Fibroblast of lung (primary cell): Measurements from ENCODE around the gene SNRNP25. TPM values are rescaled to one million over a fixed set of nuclear protein-coding genes. Genes with fewer than 3 reads are reported as not detected.

ENCODE experiments used
- DNase-seq, 2 donors: peaks; one replicate each; pipeline versions ENCODE4 v3.0.0 to v3.0.0-alpha.2; 2010; ENCODE audit warnings: low read depth in 2 of 2
- H2AFZ ChIP-seq: 2 replicates; pipeline ENCODE4 v1.5.1; 2012; ENCODE audit warnings: low read length, control low read depth, inconsistent platforms
- H3K27ac ChIP-seq: 2 replicates; pipeline ENCODE4 v1.5.1; 2011; ENCODE audit warnings: low read length, control low read depth; ENCODE audit not compliant: insufficient read depth
- H3K27me3 ChIP-seq: 2 replicates; pipeline ENCODE4 v1.5.1; 2011; ENCODE audit warnings: mild to moderate bottlenecking, low read length; ENCODE audit not compliant: control insufficient read depth, insufficient read depth
- H3K36me3 ChIP-seq: 2 replicates; pipeline ENCODE4 v1.5.1; 2011; ENCODE audit warnings: low read length; ENCODE audit not compliant: control insufficient read depth, insufficient read depth
- H3K4me1 ChIP-seq: 2 replicates; pipeline ENCODE4 v1.5.1; 2011; ENCODE audit warnings: low read length; ENCODE audit not compliant: control insufficient read depth, insufficient read depth; ENCODE audit errors: extremely low read depth
- H3K4me2 ChIP-seq: 2 replicates; pipeline ENCODE4 v1.5.1; 2011; ENCODE audit warnings: low read length, control low read depth; ENCODE audit not compliant: insufficient read depth; ENCODE audit errors: extremely low read depth
- H3K4me3 ChIP-seq, 4 experiments: fragments of 200-600 bp in 1 of 4; sonication (generic) in 1 of 4; replicated peaks in 1 of 4; 2 replicates each; pipeline ENCODE4 v1.5.1; 2011 to 2016; ENCODE audit warnings: low read length in 4 of 4, low read depth in 3 of 4, mild to moderate bottlenecking in 3 of 4, control low read depth in 2 of 4, inconsistent platforms in 1 of 4, mixed read lengths in 1 of 4; ENCODE audit not compliant: insufficient read depth in 1 of 4; ENCODE audit errors: control extremely low read depth in 1 of 4
- H3K79me2 ChIP-seq: 2 replicates; pipeline ENCODE4 v1.5.1; 2012; ENCODE audit warnings: mild to moderate bottlenecking, low read length, inconsistent platforms; ENCODE audit not compliant: control insufficient read depth, insufficient read depth
- H3K9ac ChIP-seq: 2 replicates; pipeline ENCODE4 v1.5.1; 2011; ENCODE audit warnings: mild to moderate bottlenecking, low read length, control low read depth; ENCODE audit not compliant: insufficient read depth
- H3K9me3 ChIP-seq: 2 replicates; pipeline ENCODE4 v1.5.1; 2012; ENCODE audit warnings: low read depth, low read length; ENCODE audit not compliant: control insufficient read depth, insufficient read depth
- H4K20me1 ChIP-seq: 2 replicates; pipeline ENCODE4 v1.5.1; 2011; ENCODE audit warnings: low read length; ENCODE audit not compliant: control insufficient read depth, insufficient read depth; ENCODE audit errors: extremely low read depth
- EZH2 ChIP-seq: IDR thresholded peaks from 2 replicates; pipeline ENCODE4 v1.5.1; 2012; ENCODE audit warnings: low read length, control low read depth, mild to moderate bottlenecking; ENCODE audit errors: missing control alignments
- polyA plus RNA-seq, 2 donors: library from polyadenylated mRNA; depleted of rRNA in 1 of 2; stranded (reverse) in 1 of 2; unstranded in 1 of 2; fragments of >200 nt; gene quantifications; 2 replicates each; pipeline ENCODE4 v1.2.1, GENCODE V29; 2011 to 2012; ENCODE audit warnings: missing spikeins in 1 of 2
- total RNA-seq: library from RNA; depleted of rRNA; stranded (reverse); fragments of >200 nt; gene quantifications from 2 replicates; pipeline ENCODE4 v1.2.1, GENCODE V29; 2014
- TF ChIP-seq, protein P1 (sequence below), 2 donors: IDR thresholded peaks in 1 of 2; conservative IDR thresholded peaks in 1 of 2; 1 replicate in 1 of 2; 2 replicates in 1 of 2; pipeline ENCODE4 v1.5.1; 2011 to 2012; ENCODE audit warnings: low read length in 2 of 2, control low read depth in 1 of 2, inconsistent platforms in 1 of 2, low read depth in 1 of 2, mild to moderate bottlenecking in 1 of 2

Gene SNRNP25
- total and polyA plus RNA-seq, 2 donors (not counting 1 experiment from before 2014, with no cell fraction given): 20.5 to 25.9 TPM

DNA sequence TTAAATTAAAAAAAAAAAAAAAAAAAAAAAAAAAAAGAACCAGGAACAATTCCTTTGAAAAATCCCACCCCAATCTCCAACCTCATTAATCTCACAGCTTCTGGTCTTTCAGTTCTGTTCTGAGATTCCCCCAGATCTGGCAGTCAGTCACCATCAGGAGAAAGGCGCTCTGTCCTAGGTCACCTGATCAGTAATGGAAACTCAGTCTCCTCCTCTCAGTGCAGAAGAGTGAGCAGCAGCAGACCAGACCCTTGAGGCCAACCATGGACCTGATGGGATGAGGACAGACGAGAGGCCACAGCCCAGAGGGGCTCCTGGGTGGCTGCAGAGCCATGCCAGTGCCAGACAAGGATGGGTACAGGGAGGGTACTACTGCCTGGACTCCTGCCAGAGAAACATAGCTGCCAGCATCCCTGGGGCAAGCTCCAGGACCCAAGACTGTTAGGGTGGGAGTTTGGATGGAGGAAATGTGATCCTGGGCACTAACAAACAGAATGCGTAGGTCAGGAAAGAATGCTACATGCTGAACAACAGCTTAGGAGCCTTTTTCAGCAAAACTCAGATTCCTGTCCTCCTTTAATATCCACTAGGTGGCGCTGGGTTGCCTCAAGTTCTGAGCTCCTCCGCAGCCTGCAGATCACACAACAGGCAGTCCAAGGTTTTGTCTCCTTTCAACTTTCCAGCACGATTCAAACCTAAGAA, 53.1 kb downstream of the SNRNP25 start:
- peaks cover 7% of the 10 kb centered on the region for H3K36me3 ChIP-seq
- H3K79me2 ChIP-seq: no peaks in the 10 kb centered on the region
- no peak overlapping the region for H3K4me3 ChIP-seq
- H4K20me1 ChIP-seq: no peaks in the 10 kb centered on the region
- no peaks in the 10 kb centered on the region for H3K9me3 ChIP-seq
- TF ChIP-seq, protein P1, sequence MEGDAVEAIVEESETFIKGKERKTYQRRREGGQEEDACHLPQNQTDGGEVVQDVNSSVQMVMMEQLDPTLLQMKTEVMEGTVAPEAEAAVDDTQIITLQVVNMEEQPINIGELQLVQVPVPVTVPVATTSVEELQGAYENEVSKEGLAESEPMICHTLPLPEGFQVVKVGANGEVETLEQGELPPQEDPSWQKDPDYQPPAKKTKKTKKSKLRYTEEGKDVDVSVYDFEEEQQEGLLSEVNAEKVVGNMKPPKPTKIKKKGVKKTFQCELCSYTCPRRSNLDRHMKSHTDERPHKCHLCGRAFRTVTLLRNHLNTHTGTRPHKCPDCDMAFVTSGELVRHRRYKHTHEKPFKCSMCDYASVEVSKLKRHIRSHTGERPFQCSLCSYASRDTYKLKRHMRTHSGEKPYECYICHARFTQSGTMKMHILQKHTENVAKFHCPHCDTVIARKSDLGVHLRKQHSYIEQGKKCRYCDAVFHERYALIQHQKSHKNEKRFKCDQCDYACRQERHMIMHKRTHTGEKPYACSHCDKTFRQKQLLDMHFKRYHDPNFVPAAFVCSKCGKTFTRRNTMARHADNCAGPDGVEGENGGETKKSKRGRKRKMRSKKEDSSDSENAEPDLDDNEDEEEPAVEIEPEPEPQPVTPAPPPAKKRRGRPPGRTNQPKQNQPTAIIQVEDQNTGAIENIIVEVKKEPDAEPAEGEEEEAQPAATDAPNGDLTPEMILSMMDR (conservative IDR thresholded peaks at IDR 0.05 in 1 of 2, IDR thresholded peaks at IDR 0.05 in 1 of 2; ENCODE audit: low read depth in 1 of 2, low read length in 2 of 2): peak; percentile 81 to 85
- no peak for TF ChIP-seq EZH2
- H3K27ac ChIP-seq: no peak overlapping the region
- no peaks in the 10 kb centered on the region for H3K27me3 ChIP-seq
- no peak overlapping the region for H3K4me2 ChIP-seq
- no peak overlapping the region for H2AFZ ChIP-seq
- peak; percentile 70 to 88 for DNase-seq
- H3K4me1 ChIP-seq: peaks cover 16% of the 10 kb centered on the region
- no peak overlapping the region for H3K9ac ChIP-seq

Other genes with a start within 250 kb of the SNRNP25 start
- 2.6 and 3.3 TPM in 2 replicates for gene POLR3K, start 220 bp upstream of the SNRNP25 start, total RNA-seq
- 12.9 and 27.3 TPM in 2 replicates for gene POLR3K, start 220 bp upstream of the SNRNP25 start, polyA plus RNA-seq
- 32.9 and 53.8 TPM in 2 replicates for gene RHBDF1, start 18.8 kb downstream of the SNRNP25 start, total RNA-seq
- 40.5 and 54.6 TPM in 2 replicates for gene RHBDF1, start 18.8 kb downstream of the SNRNP25 start, polyA plus RNA-seq
- 256 and 268 TPM in 2 replicates for gene MPG, start 24.4 kb downstream of the SNRNP25 start, total RNA-seq
- gene MPG, start 24.4 kb downstream of the SNRNP25 start, polyA plus RNA-seq: 45.4 and 49.3 TPM in 2 replicates
- 6.7 and 9.6 TPM in 2 replicates for gene NPRL3, start 84.8 kb downstream of the SNRNP25 start, total RNA-seq
- gene NPRL3, start 84.8 kb downstream of the SNRNP25 start, polyA plus RNA-seq: 8.7 and 13.6 TPM in 2 replicates
- not detected in 2 replicates for gene HBZ, start 98.8 kb downstream of the SNRNP25 start, total RNA-seq
- not detected in 2 replicates for gene HBZ, start 98.8 kb downstream of the SNRNP25 start, polyA plus RNA-seq
- gene HBM, start 112.2 kb downstream of the SNRNP25 start, total RNA-seq: not detected in 2 replicates
- gene HBM, start 112.2 kb downstream of the SNRNP25 start, polyA plus RNA-seq: not detected in 2 replicates
- not detected in 2 replicates for gene HBA2, start 119.0 kb downstream of the SNRNP25 start, total RNA-seq
- 0.19 TPM in 1 of 2 replicates, not detected in the other for gene HBA2, start 119.0 kb downstream of the SNRNP25 start, polyA plus RNA-seq
- gene HBA1, start 122.9 kb downstream of the SNRNP25 start, total RNA-seq: not detected in 2 replicates
- gene HBA1, start 122.9 kb downstream of the SNRNP25 start, polyA plus RNA-seq: 0.69 and 0.77 TPM in 2 replicates
- not detected in 2 replicates for gene HBQ1, start 126.6 kb downstream of the SNRNP25 start, total RNA-seq
- gene HBQ1, start 126.6 kb downstream of the SNRNP25 start, polyA plus RNA-seq: not detected in 2 replicates
- gene LUC7L, start 175.6 kb downstream of the SNRNP25 start, total RNA-seq: 32.4 and 38.0 TPM in 2 replicates
- 30.9 and 31.1 TPM in 2 replicates for gene LUC7L, start 175.6 kb downstream of the SNRNP25 start, polyA plus RNA-seq
- gene FAM234A, start 181.0 kb downstream of the SNRNP25 start, total RNA-seq: 67.0 and 68.5 TPM in 2 replicates
- gene FAM234A, start 181.0 kb downstream of the SNRNP25 start, polyA plus RNA-seq: 53.7 and 64.8 TPM in 2 replicates
- 3.1 and 6.3 TPM in 2 replicates for gene RGS11, start 222.1 kb downstream of the SNRNP25 start, total RNA-seq
- 1.1 TPM in 2 replicates for gene RGS11, start 222.1 kb downstream of the SNRNP25 start, polyA plus RNA-seq
- gene ARHGDIG, start 226.8 kb downstream of the SNRNP25 start, total RNA-seq: 0.77 and 1.3 TPM in 2 replicates
- gene ARHGDIG, start 226.8 kb downstream of the SNRNP25 start, polyA plus RNA-seq: 0.12 and 0.30 TPM in 2 replicates
- 0.33 TPM in 1 of 2 replicates, not detected in the other for gene PDIA2, start 229.3 kb downstream of the SNRNP25 start, total RNA-seq
- gene PDIA2, start 229.3 kb downstream of the SNRNP25 start, polyA plus RNA-seq: 0.06 and 0.18 TPM in 2 replicates